Measurements from ENCODE around the gene DESI1. TPM values are rescaled to one million over a fixed set of nuclear protein-coding genes. Genes with fewer than 3 reads are reported as not detected.

Gene DESI1
- total RNA-seq, 4 donors from 2014 or later: 18.2 to 77.7 (median 21.4) TPM

DNA sequence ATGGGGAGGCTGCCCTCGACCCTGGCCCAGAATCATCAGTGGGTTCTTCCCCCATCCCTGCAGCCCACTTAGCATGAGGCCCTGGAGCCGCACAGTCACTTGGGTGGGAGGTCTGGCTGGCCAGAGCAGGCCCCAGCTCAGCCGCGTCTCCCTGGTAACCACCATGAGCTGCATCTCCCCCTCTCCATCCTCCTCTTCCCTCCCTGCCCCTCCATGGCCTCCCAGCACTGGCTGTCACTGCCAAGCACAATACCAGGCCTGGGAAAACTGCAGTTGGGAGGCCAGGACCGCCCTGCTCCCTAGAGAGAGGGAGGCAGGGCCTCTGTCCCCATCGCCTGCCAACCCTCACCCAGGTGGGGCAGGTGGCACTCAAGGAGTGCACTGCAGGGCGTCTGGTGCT, 52.0 kb downstream of the DESI1 start:
- no peak for TF ChIP-seq POLR2A (IDR thresholded peaks at IDR 0.05)
- no peak for TF ChIP-seq POLR2AphosphoS5 (IDR thresholded peaks at IDR 0.05)
- no peak for TF ChIP-seq EP300 (IDR thresholded peaks at IDR 0.05)
- TF ChIP-seq, protein P1, sequence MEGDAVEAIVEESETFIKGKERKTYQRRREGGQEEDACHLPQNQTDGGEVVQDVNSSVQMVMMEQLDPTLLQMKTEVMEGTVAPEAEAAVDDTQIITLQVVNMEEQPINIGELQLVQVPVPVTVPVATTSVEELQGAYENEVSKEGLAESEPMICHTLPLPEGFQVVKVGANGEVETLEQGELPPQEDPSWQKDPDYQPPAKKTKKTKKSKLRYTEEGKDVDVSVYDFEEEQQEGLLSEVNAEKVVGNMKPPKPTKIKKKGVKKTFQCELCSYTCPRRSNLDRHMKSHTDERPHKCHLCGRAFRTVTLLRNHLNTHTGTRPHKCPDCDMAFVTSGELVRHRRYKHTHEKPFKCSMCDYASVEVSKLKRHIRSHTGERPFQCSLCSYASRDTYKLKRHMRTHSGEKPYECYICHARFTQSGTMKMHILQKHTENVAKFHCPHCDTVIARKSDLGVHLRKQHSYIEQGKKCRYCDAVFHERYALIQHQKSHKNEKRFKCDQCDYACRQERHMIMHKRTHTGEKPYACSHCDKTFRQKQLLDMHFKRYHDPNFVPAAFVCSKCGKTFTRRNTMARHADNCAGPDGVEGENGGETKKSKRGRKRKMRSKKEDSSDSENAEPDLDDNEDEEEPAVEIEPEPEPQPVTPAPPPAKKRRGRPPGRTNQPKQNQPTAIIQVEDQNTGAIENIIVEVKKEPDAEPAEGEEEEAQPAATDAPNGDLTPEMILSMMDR (IDR thresholded peaks at IDR 0.05): no peak
- no peak overlapping the region for H3K27ac ChIP-seq
- no peaks in the 10 kb centered on the region for H3K9me3 ChIP-seq
- H3K4me3 ChIP-seq: no peak overlapping the region
- 57 to 80% methylated on average over 1 to 3 of the region's 7 CpGs for WGBS, 2 donors (ENCODE audit: low coverage in 1 of 2)
- no peak for ATAC-seq
- no peaks in the 10 kb centered on the region for H3K36me3 ChIP-seq
- H3K4me1 ChIP-seq: peaks cover 0 to 36% (median 3%) of the 10 kb centered on the region in 3 donors
- no peaks in the 10 kb centered on the region for H3K27me3 ChIP-seq

DNA sequence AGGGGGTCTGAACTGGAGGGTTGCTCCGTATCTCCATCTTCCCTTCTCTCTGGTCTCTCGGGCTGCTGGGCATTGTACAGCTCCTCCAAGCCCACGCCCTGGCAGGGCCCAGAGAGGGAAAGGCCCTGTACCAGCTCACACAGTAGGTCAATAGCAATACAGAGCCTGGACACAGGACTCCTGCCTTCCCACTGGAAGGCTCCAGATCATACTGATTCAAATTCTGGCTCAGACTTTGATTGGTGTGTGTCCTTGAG, 53.4 kb downstream of the DESI1 start:
- Histone ChIP-seq H3K4me1 (peaks cover 0 to 49% (median 3%) of the 10 kb centered on the region in 3 donors), H3K36me3 (no peaks in the 10 kb centered on the region), H3K27ac (peak overlapping the region in 2 of 4 donors; percentile 63 to 67), H3K9me3 (no peaks in the 10 kb centered on the region), H3K4me3 (no peak overlapping the region), H3K27me3 (no peaks in the 10 kb centered on the region)
- no peak for ATAC-seq
- TF ChIP-seq POLR2A (IDR thresholded peaks at IDR 0.05) (no peak), POLR2AphosphoS5 (IDR thresholded peaks at IDR 0.05) (no peak), EP300 (IDR thresholded peaks at IDR 0.05) (no peak)
- TF ChIP-seq, protein P1 (IDR thresholded peaks at IDR 0.05): no peak
- 0 to 17% methylated on average over 1 of the region's 3 CpGs for WGBS, 2 donors (ENCODE audit: low coverage in 1 of 2)

DNA sequence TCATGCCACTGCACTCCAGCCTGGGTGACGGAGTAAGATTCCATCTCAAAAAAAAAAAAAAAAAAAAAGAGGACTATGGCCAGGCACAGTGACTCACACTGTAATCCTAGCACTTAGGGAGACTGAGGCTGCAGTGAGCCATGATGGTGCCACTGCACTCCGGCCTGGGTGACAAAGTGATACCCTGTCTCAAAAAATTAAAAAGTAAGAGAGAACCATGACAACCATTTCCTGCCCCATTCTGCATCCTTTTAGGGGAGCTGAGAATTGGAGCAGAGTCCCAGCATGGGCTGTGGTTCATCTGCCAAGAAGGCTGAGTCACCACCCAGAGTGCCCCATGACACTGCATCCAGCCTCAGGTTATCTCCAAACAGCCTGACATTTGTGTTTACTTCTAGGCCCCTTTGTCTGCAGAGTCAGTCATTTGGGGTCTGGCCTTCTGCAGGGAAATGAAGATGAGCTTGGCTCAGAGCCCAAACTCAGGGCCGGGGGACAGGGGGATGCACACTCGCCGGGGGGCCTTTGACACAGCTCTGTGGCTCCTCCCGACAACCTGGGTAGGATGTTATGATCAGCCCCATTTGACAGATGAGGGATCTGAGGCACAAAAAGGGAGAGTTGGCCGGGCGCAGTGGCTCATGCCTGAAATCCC, 55.3 kb downstream of the DESI1 start:
- WGBS, 2 donors (ENCODE audit: low coverage in 1 of 2): 0 to 34% methylated on average over 1 to 4 of the region's 8 CpGs
- H3K36me3 ChIP-seq: no peaks in the 10 kb centered on the region
- TF ChIP-seq POLR2A (IDR thresholded peaks at IDR 0.05): no peak
- peak; percentile 41 for TF ChIP-seq POLR2AphosphoS5 (IDR thresholded peaks at IDR 0.05)
- TF ChIP-seq EP300 (IDR thresholded peaks at IDR 0.05): no peak
- TF ChIP-seq, protein P1 (IDR thresholded peaks at IDR 0.05): no peak
- no peaks in the 10 kb centered on the region for H3K9me3 ChIP-seq
- H3K27ac ChIP-seq: peak overlapping the region in 3 of 4 donors; percentile 63 to 73 (median 67)
- no peaks in the 10 kb centered on the region for H3K27me3 ChIP-seq
- peak; percentile 65 for ATAC-seq
- H3K4me1 ChIP-seq: peaks cover 0 to 68% (median 3%) of the 10 kb centered on the region in 3 donors
- no peak overlapping the region for H3K4me3 ChIP-seq

DNA sequence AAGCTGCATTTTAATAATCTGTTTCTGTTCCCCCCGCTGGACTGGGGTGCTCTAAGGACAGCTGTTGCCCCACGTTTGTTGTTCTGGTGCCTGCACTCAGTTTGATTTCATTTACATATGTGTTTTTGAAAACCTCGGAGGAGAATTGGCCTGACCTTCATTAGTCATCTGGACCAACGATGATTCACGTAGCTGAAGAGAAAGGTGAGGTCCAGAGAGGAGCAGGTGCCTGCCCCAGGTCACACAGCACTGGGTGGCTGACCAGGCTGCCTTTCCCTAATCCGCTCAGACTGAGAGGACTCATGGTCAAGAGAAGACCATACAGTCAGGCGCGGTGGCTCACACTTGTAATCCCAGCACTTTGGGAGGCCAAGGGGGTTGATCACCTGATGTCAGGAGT, 56.3 kb downstream of the DESI1 start:
- Histone ChIP-seq H3K27me3 (no peaks in the 10 kb centered on the region), H3K27ac (peak overlapping the region in 3 of 4 donors; percentile 46 to 73 (median 63)), H3K9me3 (no peaks in the 10 kb centered on the region), H3K4me3 (no peak overlapping the region), H3K36me3 (no peaks in the 10 kb centered on the region), H3K4me1 (peaks cover 0 to 77% (median 3%) of the 10 kb centered on the region in 3 donors)
- TF ChIP-seq POLR2A (IDR thresholded peaks at IDR 0.05) (no peak), EP300 (IDR thresholded peaks at IDR 0.05) (no peak), POLR2AphosphoS5 (IDR thresholded peaks at IDR 0.05) (no peak)
- TF ChIP-seq, protein P1 (IDR thresholded peaks at IDR 0.05): no peak
- 60 to 73% methylated on average over 1 to 3 of the region's 8 CpGs for WGBS, 2 donors (ENCODE audit: low coverage in 1 of 2)
- no peak for ATAC-seq

DNA sequence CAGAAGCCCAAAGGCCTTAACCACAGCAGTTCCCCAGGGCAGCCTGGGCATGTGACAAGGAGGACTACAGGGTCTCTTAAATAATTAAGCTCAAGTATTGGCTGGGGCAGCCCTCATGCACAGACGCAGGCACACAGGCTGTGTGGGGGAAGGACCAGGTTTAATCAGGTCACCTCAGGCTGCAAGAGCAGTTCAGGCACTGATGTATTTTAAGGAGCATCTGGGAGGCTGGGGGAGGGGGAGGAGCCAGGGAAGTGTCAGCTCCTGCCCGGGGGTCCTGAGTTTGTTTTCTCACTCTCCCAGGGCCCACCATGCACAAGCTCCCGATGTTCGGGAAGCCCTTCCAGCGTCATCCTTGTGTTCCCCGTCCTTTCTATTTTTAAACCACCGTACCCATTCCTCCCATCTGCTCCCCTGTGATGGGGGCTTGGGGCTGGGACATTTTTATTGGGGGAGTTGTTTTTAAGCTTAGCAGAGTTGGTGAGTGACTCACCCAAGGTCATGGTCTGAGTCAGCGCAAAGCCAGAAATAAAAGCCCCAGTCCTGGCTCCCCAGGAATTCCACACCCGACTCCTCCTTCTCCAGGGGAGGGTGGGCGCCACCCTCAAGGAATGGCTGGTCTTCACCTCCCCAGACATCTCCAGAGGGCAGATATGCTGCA, 57.7 kb downstream of the DESI1 start:
- Histone ChIP-seq H3K4me1 (peaks cover 0 to 83% (median 3%) of the 10 kb centered on the region in 3 donors), H3K4me3 (no peak overlapping the region), H3K9me3 (no peaks in the 10 kb centered on the region), H3K27me3 (no peaks in the 10 kb centered on the region), H3K36me3 (no peaks in the 10 kb centered on the region), H3K27ac (peak overlapping the region in 3 of 4 donors; percentile 59 to 74 (median 68))
- WGBS, 2 donors (ENCODE audit: low coverage in 1 of 2): 9 to 19% methylated on average over 6 to 8 of the region's 10 CpGs
- ATAC-seq: no peak
- TF ChIP-seq, protein P1 (IDR thresholded peaks at IDR 0.05): no peak
- peak; percentile 31 for TF ChIP-seq POLR2AphosphoS5 (IDR thresholded peaks at IDR 0.05)
